ENCODE results near the gene P3H2. TPM values are rescaled to one million over a fixed set of nuclear protein-coding genes. Genes with fewer than 3 reads are reported as not detected.

P3H2 gene
- total RNA-seq, 1 donor from 2014 or later = not detected

GRCh38 chr3:189909139-189909538 lies 211.6 kb downstream of the P3H2 start:
- Mint-ChIP-seq H3K4me3 (no peak overlapping the region), H3K27me3 (no peaks in the 10 kb centered on the region), H3K27ac (no peak overlapping the region), H3K4me1 (no peaks in the 10 kb centered on the region), H3K36me3 (ENCODE audit: low read depth) (no peaks in the 10 kb centered on the region), H3K9me3 (no peaks in the 10 kb centered on the region)
- POLR2A ChIA-PET = no interaction called here
- DNase-seq (no peak), ATAC-seq (ENCODE audit: low read depth) (no peak)
- intact Hi-C loops (cut with micrococcal nuclease) = no loop called here
- TF ChIP-seq CTCF (IDR thresholded peaks at IDR 0.05) = no peak
- CTCF ChIA-PET = no interaction called here

DNA sequence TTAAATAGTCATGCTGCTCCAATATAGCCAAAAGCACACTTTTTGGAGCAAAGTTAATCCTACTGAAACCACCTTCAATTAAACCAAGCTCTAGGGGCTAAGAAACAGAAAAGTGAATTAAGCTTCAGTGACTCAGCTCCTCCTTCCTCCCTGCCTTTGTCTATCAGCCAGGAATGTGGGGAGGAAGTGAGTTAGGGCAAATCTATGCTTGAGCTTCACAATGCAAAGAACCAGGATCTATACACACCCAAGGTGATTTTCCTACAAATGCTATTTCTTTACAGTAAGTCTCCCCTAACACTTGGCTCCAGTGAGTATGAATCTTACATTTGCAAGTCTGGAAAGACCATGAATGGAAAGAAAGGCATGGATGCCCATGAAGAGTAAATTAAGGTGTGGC lies 212.1 kb downstream of the P3H2 start:
- intact Hi-C loops (cut with micrococcal nuclease) = no loop called here
- ChIA-PET POLR2A (no interaction called here), CTCF (no interaction called here)
- Mint-ChIP-seq H3K36me3 (ENCODE audit: low read depth) (no peaks in the 10 kb centered on the region), H3K4me1 (no peaks in the 10 kb centered on the region), H3K9me3 (no peaks in the 10 kb centered on the region), H3K27ac (no peak overlapping the region), H3K27me3 (no peaks in the 10 kb centered on the region), H3K4me3 (no peak overlapping the region)
- ATAC-seq (ENCODE audit: low read depth) (no peak), DNase-seq (no peak)
- TF ChIP-seq CTCF (IDR thresholded peaks at IDR 0.05) = no peak

- Mint-ChIP-seq H3K27ac (no peak overlapping the region), H3K27me3 (no peaks in the 10 kb centered on the region), H3K9me3 (no peaks in the 10 kb centered on the region), H3K4me3 (no peak overlapping the region), H3K36me3 (ENCODE audit: low read depth) (no peaks in the 10 kb centered on the region), H3K4me1 (no peaks in the 10 kb centered on the region)
- no peak for DNase-seq
- intact Hi-C loops (cut with micrococcal nuclease) = no loop called here
- POLR2A ChIA-PET = interaction anchor here (0.6 kb wide), 1 partner anchor 8 kb away, joined by 3 read pairs; no protein-coding TSS in a partner anchor
- ATAC-seq (ENCODE audit: low read depth) = no peak
- CTCF ChIA-PET = no interaction called here
- TF ChIP-seq CTCF (IDR thresholded peaks at IDR 0.05) = no peak
Observed at GRCh38 chr3:189907803-189908202, 212.9 kb downstream of the P3H2 start.

Other genes with a start within 250 kb of the P3H2 start
- not detected in 2 replicates for gene CLDN1, start 201.5 kb upstream of the P3H2 start, total RNA-seq